Trophoblast cell (in vitro differentiated cells and primary cell): ENCODE results near the gene ADAMTSL1.

Source experiments
- DNase-seq, 2 donors: peaks; one replicate each; pipeline ENCODE4 v3.0.0-alpha.2; 2016
- H2AFZ ChIP-seq: 2 replicates; pipeline ENCODE4 v1.6.1; 2013; ENCODE audit warnings: low read length, moderate library complexity, mild to moderate bottlenecking; ENCODE audit not compliant: insufficient read depth, poor library complexity
- H2AK5ac ChIP-seq: 2 replicates; pipeline ENCODE4 v1.6.1; 2013; ENCODE audit warnings: mild to moderate bottlenecking, low read length
- H2BK120ac ChIP-seq: 2 replicates; pipeline ENCODE4 v1.6.1; 2013; ENCODE audit warnings: low read length, mild to moderate bottlenecking, moderate library complexity; ENCODE audit not compliant: insufficient read depth, poor library complexity
- H2BK12ac ChIP-seq: 2 replicates; pipeline ENCODE4 v1.6.1; 2013; ENCODE audit warnings: mild to moderate bottlenecking, low read length, moderate library complexity
- H2BK5ac ChIP-seq: 2 replicates; pipeline ENCODE4 v1.6.1; 2013; ENCODE audit warnings: low read length, low read depth, moderate library complexity, mild to moderate bottlenecking; ENCODE audit not compliant: poor library complexity
- H3K14ac ChIP-seq: 2 replicates; pipeline ENCODE4 v1.6.1; 2013; ENCODE audit warnings: mild to moderate bottlenecking, low read length
- H3K18ac ChIP-seq: 2 replicates; pipeline ENCODE4 v1.6.1; 2013; ENCODE audit warnings: mild to moderate bottlenecking, low read length
- H3K23ac ChIP-seq: 2 replicates; pipeline ENCODE4 v1.6.1; 2013; ENCODE audit warnings: low read length
- H3K27ac ChIP-seq: 2 replicates; pipeline ENCODE4 v1.5.1; 2013; ENCODE audit warnings: low read depth, mild to moderate bottlenecking, inconsistent platforms, low read length, moderate library complexity
- H3K27me3 ChIP-seq: 2 replicates; pipeline ENCODE4 v1.6.1; 2013; ENCODE audit warnings: inconsistent platforms, mild to moderate bottlenecking, low read length, moderate library complexity; ENCODE audit not compliant: insufficient read depth
- H3K36me3 ChIP-seq, 2 experiments: 1 replicate in 1 of 2; 2 replicates in 1 of 2; pipeline ENCODE4 v1.6.1; 2013; ENCODE audit warnings: low read length in 2 of 2, mild to moderate bottlenecking in 2 of 2, moderate library complexity in 1 of 2; ENCODE audit not compliant: insufficient read depth in 2 of 2, control insufficient read depth in 1 of 2
- H3K4ac ChIP-seq: 2 replicates; pipeline ENCODE4 v1.6.1; 2013; ENCODE audit warnings: low read depth, mild to moderate bottlenecking, low read length, moderate library complexity
- H3K4me1 ChIP-seq, 2 experiments: 1 replicate in 1 of 2; 2 replicates in 1 of 2; pipeline ENCODE4 v1.6.1; 2013; ENCODE audit warnings: low read length in 2 of 2, mild to moderate bottlenecking in 2 of 2, moderate library complexity in 1 of 2; ENCODE audit not compliant: insufficient read depth in 2 of 2, control insufficient read depth in 1 of 2
- H3K4me2 ChIP-seq: 2 replicates; pipeline ENCODE4 v1.6.1; 2013; ENCODE audit warnings: inconsistent platforms, mild to moderate bottlenecking, low read length, moderate library complexity
- H3K4me3 ChIP-seq: 2 replicates; pipeline ENCODE4 v1.5.1; 2013; ENCODE audit warnings: mild to moderate bottlenecking, low read depth, low read length, inconsistent platforms
- H3K79me1 ChIP-seq: one replicate; pipeline ENCODE4 v1.6.1; 2013; ENCODE audit warnings: low read length
- H3K79me2 ChIP-seq: 2 replicates; pipeline ENCODE4 v1.6.1; 2013; ENCODE audit warnings: low read length, mild to moderate bottlenecking; ENCODE audit not compliant: control insufficient read depth, insufficient read depth, poor library complexity
- H3K9ac ChIP-seq: 2 replicates; pipeline ENCODE4 v1.6.1; 2013; ENCODE audit warnings: mild to moderate bottlenecking, low read length
- H3K9me3 ChIP-seq: 2 replicates; pipeline ENCODE4 v1.6.1; 2013; ENCODE audit warnings: low read depth, mild to moderate bottlenecking, control low read depth, inconsistent platforms, low read length; ENCODE audit not compliant: insufficient read depth
- H4K12ac ChIP-seq: 2 replicates; pipeline ENCODE4 v1.6.1; 2013; ENCODE audit warnings: low read depth, mild to moderate bottlenecking, low read length, moderate library complexity
- H4K8ac ChIP-seq: 2 replicates; pipeline ENCODE4 v1.6.1; 2013; ENCODE audit warnings: low read depth, mild to moderate bottlenecking, low read length, moderate library complexity
- H4K91ac ChIP-seq: one replicate; pipeline ENCODE4 v1.6.1; 2013; ENCODE audit warnings: low read depth, mild to moderate bottlenecking, low read length, moderate library complexity
- WGBS: extraction: QIAGEN DNeasy Blood & Tissue Kit; methylation state at CpG from one replicate; pipeline ENCODE4 v1.1.7; 2013; ENCODE audit warnings: missing lambda C conversion rate; ENCODE audit not compliant: insufficient read length, insufficient coverage; ENCODE audit errors: extremely low coverage; 5-methylcytosine and 5-hydroxymethylcytosine counted together

Gene ADAMTSL1

GRCh38 chr9:18492612-18493011, 18.7 kb downstream of the ADAMTSL1 start:
- Histone ChIP-seq H2BK12ac (no peak overlapping the region), H3K27me3 (no peaks in the 10 kb centered on the region), H2BK5ac (no peak overlapping the region), H3K14ac (no peak overlapping the region), H3K9me3 (no peaks in the 10 kb centered on the region), H3K4me2 (no peak overlapping the region), H4K91ac (no peak overlapping the region), H3K9ac (no peak overlapping the region), H4K8ac (no peak overlapping the region), H3K79me2 (no peaks in the 10 kb centered on the region), H2AFZ (no peak overlapping the region), H3K79me1 (no peaks in the 10 kb centered on the region), H4K12ac (no peak overlapping the region), H3K4me3 (no peak overlapping the region), H3K27ac (no peak overlapping the region), H3K23ac (no peak overlapping the region), H3K18ac (no peak overlapping the region), H3K4me1 (no peaks in the 10 kb centered on the region), H3K36me3 (no peaks in the 10 kb centered on the region), H3K4ac (no peak overlapping the region), H2AK5ac (no peak overlapping the region), H2BK120ac (no peak overlapping the region)
- no peak for DNase-seq

GRCh38 chr9:18493451-18493993, 19.6 kb downstream of the ADAMTSL1 start:
- Histone ChIP-seq H2BK12ac (no peak overlapping the region), H2AFZ (no peak overlapping the region), H4K8ac (no peak overlapping the region), H3K27me3 (no peaks in the 10 kb centered on the region), H3K14ac (no peak overlapping the region), H3K27ac (no peak overlapping the region), H3K9ac (no peak overlapping the region), H3K4ac (no peak overlapping the region), H2AK5ac (no peak overlapping the region), H3K23ac (no peak overlapping the region), H3K36me3 (no peaks in the 10 kb centered on the region), H3K79me2 (no peaks in the 10 kb centered on the region), H4K91ac (no peak overlapping the region), H3K9me3 (no peaks in the 10 kb centered on the region), H2BK5ac (no peak overlapping the region), H3K79me1 (no peaks in the 10 kb centered on the region), H3K4me1 (no peaks in the 10 kb centered on the region), H4K12ac (no peak overlapping the region), H3K18ac (no peak overlapping the region), H2BK120ac (no peak overlapping the region), H3K4me3 (no peak overlapping the region), H3K4me2 (no peak overlapping the region)
- DNase-seq = no peak
- WGBS = no CpG with 5 or more reads among the region's 3 CpGs

GRCh38 chr9:18495065-18495464, 21.1 kb downstream of the ADAMTSL1 start:
- no peak overlapping the region for H3K14ac ChIP-seq
- no peaks in the 10 kb centered on the region for H3K36me3 ChIP-seq
- no peak overlapping the region for H2AK5ac ChIP-seq
- H3K23ac ChIP-seq = no peak overlapping the region
- no peak overlapping the region for H3K4me2 ChIP-seq
- H3K79me1 ChIP-seq = no peaks in the 10 kb centered on the region
- no peak overlapping the region for H4K91ac ChIP-seq
- H4K12ac ChIP-seq = no peak overlapping the region
- H4K8ac ChIP-seq = no peak overlapping the region
- H3K9ac ChIP-seq = no peak overlapping the region
- H2BK120ac ChIP-seq = no peak overlapping the region
- no peaks in the 10 kb centered on the region for H3K9me3 ChIP-seq
- no peak overlapping the region for H2AFZ ChIP-seq
- no peak for DNase-seq
- no peaks in the 10 kb centered on the region for H3K4me1 ChIP-seq
- H3K4ac ChIP-seq = no peak overlapping the region
- no peaks in the 10 kb centered on the region for H3K27me3 ChIP-seq
- H3K79me2 ChIP-seq = no peaks in the 10 kb centered on the region
- H3K27ac ChIP-seq = no peak overlapping the region
- H3K18ac ChIP-seq = no peak overlapping the region
- H2BK12ac ChIP-seq = no peak overlapping the region
- no peak overlapping the region for H3K4me3 ChIP-seq
- H2BK5ac ChIP-seq = no peak overlapping the region
- no CpG with 5 or more reads among the region's 3 CpGs for WGBS

GRCh38 chr9:18496256-18497000, 22.5 kb downstream of the ADAMTSL1 start:
- DNase-seq = no peak
- no peak overlapping the region for H2AFZ ChIP-seq
- H2BK120ac ChIP-seq = no peak overlapping the region
- no peak overlapping the region for H3K14ac ChIP-seq
- no peaks in the 10 kb centered on the region for H3K79me1 ChIP-seq
- H3K9me3 ChIP-seq = no peaks in the 10 kb centered on the region
- no peak overlapping the region for H3K9ac ChIP-seq
- H3K4me1 ChIP-seq = no peaks in the 10 kb centered on the region
- WGBS = no CpG with 5 or more reads among the region's 5 CpGs
- no peak overlapping the region for H4K12ac ChIP-seq
- no peak overlapping the region for H4K91ac ChIP-seq
- no peaks in the 10 kb centered on the region for H3K36me3 ChIP-seq
- no peak overlapping the region for H3K4me2 ChIP-seq
- no peak overlapping the region for H4K8ac ChIP-seq
- H3K18ac ChIP-seq = no peak overlapping the region
- H3K79me2 ChIP-seq = no peaks in the 10 kb centered on the region
- no peaks in the 10 kb centered on the region for H3K27me3 ChIP-seq
- H2AK5ac ChIP-seq = no peak overlapping the region
- H3K27ac ChIP-seq = no peak overlapping the region
- no peak overlapping the region for H2BK5ac ChIP-seq
- no peak overlapping the region for H3K4me3 ChIP-seq
- H3K23ac ChIP-seq = no peak overlapping the region
- H3K4ac ChIP-seq = no peak overlapping the region
- H2BK12ac ChIP-seq = no peak overlapping the region
